WI38 (cell line): Measurements from ENCODE around the gene PXN.
"Not testable (repeated sequence)": the region's sequence is repeated elsewhere in the genome, so short reads cannot be mapped to it uniquely, and the experiment has no call there.

Source experiments
- H3K4me3 ChIP-seq: 2 replicates; pipeline ENCODE4 v1.5.1; 2011; ENCODE audit warnings: low read depth, mild to moderate bottlenecking, control low read depth, low read length
- CTCF ChIP-seq: IDR thresholded peaks from 2 replicates; pipeline ENCODE4 v1.5.1; 2012; ENCODE audit warnings: low read depth, mild to moderate bottlenecking, control low read depth, low read length

Gene PXN

GRCh38 chr12:120241561-120242274 lies 23.8 kb downstream of the PXN start:
- TF ChIP-seq CTCF = no peak
- no peak overlapping the region for H3K4me3 ChIP-seq

GRCh38 chr12:120240495-120240833 lies 25.1 kb downstream of the PXN start:
- H3K4me3 ChIP-seq = no peak overlapping the region
- no peak for TF ChIP-seq CTCF

GRCh38 chr12:120239776-120240494 lies 25.6 kb downstream of the PXN start:
- TF ChIP-seq CTCF = no peak
- H3K4me3 ChIP-seq = no peak overlapping the region

GRCh38 chr12:120238839-120239445 lies 26.6 kb downstream of the PXN start:
- no peak for TF ChIP-seq CTCF

GRCh38 chr12:120238217-120238616 lies 27.3 kb downstream of the PXN start:
- H3K4me3 ChIP-seq = no peak overlapping the region
- TF ChIP-seq CTCF = no peak

More at GRCh38 chr12:120238839-120239445, 26.6 kb downstream of the PXN start:
- H3K4me3 ChIP-seq = no peak overlapping the region

- no peak overlapping the region for H3K4me3 ChIP-seq
- TF ChIP-seq CTCF = no peak
These were observed 28.0 kb downstream of the PXN start for GRCh38 chr12:120237360-120238171.

- not testable (repeated sequence) for H3K4me3 ChIP-seq
These were observed 28.7 kb downstream of the PXN start for GRCh38 chr12:120236809-120237208.
